ENCODE data around the gene ZCCHC17.
"Not testable (repeated sequence)": the region's sequence is repeated elsewhere in the genome, so short reads cannot be mapped to it uniquely, and the experiment has no call there.

The ZCCHC17 gene

GRCh38 chr1:31296486-31297276 is at the start of gene ZCCHC17, which contains the start of gene SNRNP40:
ZCCHC17 (plus strand) TSS chr1:31297032; CDS start chr1:31310099, 13,067 bp downstream.
SNRNP40 (minus strand) TSS chr1:31296788; CDS start chr1:31296751, 37 bp downstream.
- peak; percentile 99 for DNase-seq (ENCODE audit: low read depth)

- DNase-seq (ENCODE audit: low read depth) = no peak
These were observed 48.6 kb upstream of the ZCCHC17 start for GRCh38 chr1:31248276-31248675.

- DNase-seq (ENCODE audit: low read depth) = no peak
These were observed 47.0 kb upstream of the ZCCHC17 start for GRCh38 chr1:31249854-31250253.

- DNase-seq (ENCODE audit: low read depth) = no peak
These were observed 39.6 kb upstream of the ZCCHC17 start for GRCh38 chr1:31257213-31257612.

- no peak for DNase-seq (ENCODE audit: low read depth)
These were observed 38.3 kb upstream of the ZCCHC17 start for GRCh38 chr1:31258581-31258980.

GRCh38 chr1:31259746-31260145 is 37.1 kb upstream of the ZCCHC17 start:
- no peak for DNase-seq (ENCODE audit: low read depth)

- DNase-seq (ENCODE audit: low read depth) = no peak
These were observed 34.9 kb upstream of the ZCCHC17 start for GRCh38 chr1:31261916-31262315.

- DNase-seq (ENCODE audit: low read depth) = not testable (repeated sequence)
These were observed 34.4 kb upstream of the ZCCHC17 start for GRCh38 chr1:31262393-31262792.

- no peak for DNase-seq (ENCODE audit: low read depth)
These were observed 33.4 kb upstream of the ZCCHC17 start for GRCh38 chr1:31263408-31263807.

GRCh38 chr1:31264790-31265386 is 31.9 kb upstream of the ZCCHC17 start:
- DNase-seq (ENCODE audit: low read depth) = no peak

GRCh38 chr1:31266547-31266946 is 30.3 kb upstream of the ZCCHC17 start:
- no peak for DNase-seq (ENCODE audit: low read depth)

GRCh38 chr1:31272369-31272768 is 24.5 kb upstream of the ZCCHC17 start:
- no peak for DNase-seq (ENCODE audit: low read depth)

GRCh38 chr1:31273619-31274018 is 23.2 kb upstream of the ZCCHC17 start:
- DNase-seq (ENCODE audit: low read depth) = no peak

GRCh38 chr1:31282426-31282825 is 14.4 kb upstream of the ZCCHC17 start:
- DNase-seq (ENCODE audit: low read depth) = not testable (repeated sequence)

GRCh38 chr1:31287791-31288190 is 9.0 kb upstream of the ZCCHC17 start:
- DNase-seq (ENCODE audit: low read depth) = not testable (repeated sequence)

GRCh38 chr1:31289021-31289420 is 7.8 kb upstream of the ZCCHC17 start:
- no peak for DNase-seq (ENCODE audit: low read depth)

- no peak for DNase-seq (ENCODE audit: low read depth)
These were observed 852 bp upstream of the ZCCHC17 start for GRCh38 chr1:31295874-31296485.

- no peak for DNase-seq (ENCODE audit: low read depth)
These were observed 730 bp downstream of the ZCCHC17 start for GRCh38 chr1:31297277-31298247.

- DNase-seq (ENCODE audit: low read depth) = no peak
These were observed 2.5 kb downstream of the ZCCHC17 start for GRCh38 chr1:31299365-31299764.

GRCh38 chr1:31300193-31300592 is 3.4 kb downstream of the ZCCHC17 start:
- no peak for DNase-seq (ENCODE audit: low read depth)

GRCh38 chr1:31302709-31303441 is 6.0 kb downstream of the ZCCHC17 start:
- no peak for DNase-seq (ENCODE audit: low read depth)
